ENCODE data around the gene RGS10. TPM values are rescaled to one million over a fixed set of nuclear protein-coding genes. Genes with fewer than 3 reads are reported as not detected.

The RGS10 gene
- total RNA-seq, 2 donors from 2014 or later, result 7.8 to 10.8 TPM

DNA sequence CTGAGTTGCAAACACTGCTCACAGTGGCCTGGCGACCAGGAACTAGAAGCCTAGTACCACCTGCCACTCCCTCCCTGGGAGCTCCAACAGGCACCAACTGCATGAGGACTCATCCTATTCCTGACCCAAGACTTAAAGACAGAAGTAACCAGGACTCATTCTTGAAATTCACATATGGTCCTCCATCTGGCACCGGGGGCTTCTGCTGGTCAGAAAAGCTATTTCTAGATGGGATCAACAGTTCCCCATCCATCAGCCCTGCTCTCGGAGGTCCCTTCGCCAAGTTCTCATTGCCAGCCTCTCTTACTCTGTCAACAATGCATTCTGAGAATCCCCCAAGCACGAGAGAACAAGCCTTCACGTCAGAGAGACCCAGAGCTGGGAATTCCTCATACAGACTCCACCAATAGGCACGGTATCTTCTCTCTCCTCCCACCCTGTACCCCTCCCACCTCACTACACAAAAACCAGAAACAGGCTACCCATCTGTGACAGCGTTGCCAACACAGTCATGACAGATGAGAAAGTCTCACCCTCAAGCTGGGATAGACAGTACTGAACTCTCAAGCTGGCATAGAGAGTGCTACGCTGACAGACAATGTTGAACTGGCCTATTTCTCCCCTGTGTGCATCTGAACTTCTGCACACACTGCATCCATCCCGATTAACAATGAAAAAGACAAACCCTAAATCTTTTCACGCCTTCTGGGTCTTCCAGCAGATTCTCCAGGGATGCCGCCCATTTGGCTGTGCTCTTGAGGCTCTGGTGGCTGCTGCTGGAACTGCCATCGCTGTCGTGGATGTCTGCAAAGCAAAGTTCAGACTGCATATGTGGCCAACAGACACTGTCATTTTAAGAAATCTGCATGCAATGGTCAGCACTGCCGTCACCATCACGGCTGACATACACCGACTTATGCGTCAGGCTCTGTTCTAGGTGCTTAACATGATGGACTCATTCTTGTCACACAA, 15.6 kb downstream of the RGS10 start:
- no peaks in the 10 kb centered on the region for H3K36me3 ChIP-seq
- H3K27me3 ChIP-seq, result no peaks in the 10 kb centered on the region
- TF ChIP-seq, protein P1, sequence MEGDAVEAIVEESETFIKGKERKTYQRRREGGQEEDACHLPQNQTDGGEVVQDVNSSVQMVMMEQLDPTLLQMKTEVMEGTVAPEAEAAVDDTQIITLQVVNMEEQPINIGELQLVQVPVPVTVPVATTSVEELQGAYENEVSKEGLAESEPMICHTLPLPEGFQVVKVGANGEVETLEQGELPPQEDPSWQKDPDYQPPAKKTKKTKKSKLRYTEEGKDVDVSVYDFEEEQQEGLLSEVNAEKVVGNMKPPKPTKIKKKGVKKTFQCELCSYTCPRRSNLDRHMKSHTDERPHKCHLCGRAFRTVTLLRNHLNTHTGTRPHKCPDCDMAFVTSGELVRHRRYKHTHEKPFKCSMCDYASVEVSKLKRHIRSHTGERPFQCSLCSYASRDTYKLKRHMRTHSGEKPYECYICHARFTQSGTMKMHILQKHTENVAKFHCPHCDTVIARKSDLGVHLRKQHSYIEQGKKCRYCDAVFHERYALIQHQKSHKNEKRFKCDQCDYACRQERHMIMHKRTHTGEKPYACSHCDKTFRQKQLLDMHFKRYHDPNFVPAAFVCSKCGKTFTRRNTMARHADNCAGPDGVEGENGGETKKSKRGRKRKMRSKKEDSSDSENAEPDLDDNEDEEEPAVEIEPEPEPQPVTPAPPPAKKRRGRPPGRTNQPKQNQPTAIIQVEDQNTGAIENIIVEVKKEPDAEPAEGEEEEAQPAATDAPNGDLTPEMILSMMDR (IDR thresholded peaks at IDR 0.05), result no peak

DNA sequence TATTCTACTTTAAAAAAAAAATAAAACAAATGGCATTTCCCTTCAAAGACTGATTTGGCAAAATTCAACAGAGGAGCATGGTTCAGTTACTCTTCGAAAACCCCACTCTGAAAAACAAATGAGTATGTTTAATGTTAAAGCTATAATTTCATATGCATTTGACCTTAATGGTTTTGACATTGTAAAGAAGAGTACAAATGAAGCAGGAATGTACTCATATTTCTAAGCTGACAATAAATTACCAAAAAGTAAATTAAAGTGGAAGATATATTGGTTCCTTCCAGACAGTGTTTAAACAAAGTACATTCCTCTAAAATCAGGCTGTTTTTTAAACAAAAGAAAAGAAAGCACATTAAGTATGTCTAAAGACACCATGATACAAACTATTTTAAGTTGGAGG, 16.4 kb downstream of the RGS10 start:
- no peak for DNase-seq (ENCODE audit: low spot score)
- Histone ChIP-seq H3K27me3 (no peaks in the 10 kb centered on the region), H3K36me3 (no peaks in the 10 kb centered on the region), H3K9me3 (no peaks in the 10 kb centered on the region), H3K4me1 (no peaks in the 10 kb centered on the region), H3K4me3 (no peak overlapping the region), H3K27ac (no peak overlapping the region)
- TF ChIP-seq, protein P1 (IDR thresholded peaks at IDR 0.05), result no peak

More for the DNA sequence above, 15.6 kb downstream of the RGS10 start:
- Histone ChIP-seq H3K9me3 (no peaks in the 10 kb centered on the region), H3K27ac (no peak overlapping the region), H3K4me3 (no peak overlapping the region), H3K4me1 (no peaks in the 10 kb centered on the region)
- DNase-seq (ENCODE audit: low spot score), result no peak

- no peaks in the 10 kb centered on the region for H3K27me3 ChIP-seq
- no peaks in the 10 kb centered on the region for H3K36me3 ChIP-seq
- H3K27ac ChIP-seq, result no peak overlapping the region
- H3K4me3 ChIP-seq, result no peak overlapping the region
- no peaks in the 10 kb centered on the region for H3K4me1 ChIP-seq
- TF ChIP-seq, protein P1 (IDR thresholded peaks at IDR 0.05), result no peak
- no peaks in the 10 kb centered on the region for H3K9me3 ChIP-seq
- no peak for DNase-seq (ENCODE audit: low spot score)
Observed at GRCh38 chr10:119525116-119525515, 17.4 kb downstream of the RGS10 start.

DNA sequence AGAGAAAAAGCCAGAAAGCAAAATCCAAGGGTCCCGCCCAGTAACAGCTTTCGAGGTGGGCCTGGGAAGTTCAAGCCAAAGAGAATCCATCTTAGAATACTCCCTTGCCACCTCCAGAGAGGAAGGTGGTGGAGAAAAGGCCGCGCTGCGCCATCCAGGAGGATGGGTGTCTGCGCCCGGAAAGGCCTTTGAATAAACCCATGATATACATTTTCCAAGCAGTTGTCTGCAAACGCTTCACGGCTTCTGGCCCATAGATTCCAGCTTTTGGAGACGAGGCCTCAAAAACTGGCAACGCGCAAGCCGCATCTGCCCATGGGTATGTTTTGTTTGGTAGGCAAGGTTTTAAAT, 17.8 kb downstream of the RGS10 start:
- no peak for DNase-seq (ENCODE audit: low spot score)
- H3K36me3 ChIP-seq, result no peaks in the 10 kb centered on the region
- no peak overlapping the region for H3K27ac ChIP-seq
- no peaks in the 10 kb centered on the region for H3K27me3 ChIP-seq
- no peak overlapping the region for H3K4me3 ChIP-seq
- TF ChIP-seq, protein P1 (IDR thresholded peaks at IDR 0.05), result no peak
- H3K4me1 ChIP-seq, result no peaks in the 10 kb centered on the region
- H3K9me3 ChIP-seq, result no peaks in the 10 kb centered on the region

- H3K27ac ChIP-seq, result no peak overlapping the region
Observed at GRCh38 chr10:119523895-119524719, 18.4 kb downstream of the RGS10 start.

More at GRCh38 chr10:119523895-119524719, 18.4 kb downstream of the RGS10 start:
- Histone ChIP-seq H3K4me3 (no peak overlapping the region), H3K4me1 (no peaks in the 10 kb centered on the region), H3K27me3 (no peaks in the 10 kb centered on the region), H3K9me3 (no peaks in the 10 kb centered on the region), H3K36me3 (no peaks in the 10 kb centered on the region)
- no peak for DNase-seq (ENCODE audit: low spot score)
- TF ChIP-seq, protein P1 (IDR thresholded peaks at IDR 0.05), result no peak

All from right atrium auricular region (tissue), 2 donors.